ENCODE measurements around the gene ERCC6L2.

The ERCC6L2 gene

DNA sequence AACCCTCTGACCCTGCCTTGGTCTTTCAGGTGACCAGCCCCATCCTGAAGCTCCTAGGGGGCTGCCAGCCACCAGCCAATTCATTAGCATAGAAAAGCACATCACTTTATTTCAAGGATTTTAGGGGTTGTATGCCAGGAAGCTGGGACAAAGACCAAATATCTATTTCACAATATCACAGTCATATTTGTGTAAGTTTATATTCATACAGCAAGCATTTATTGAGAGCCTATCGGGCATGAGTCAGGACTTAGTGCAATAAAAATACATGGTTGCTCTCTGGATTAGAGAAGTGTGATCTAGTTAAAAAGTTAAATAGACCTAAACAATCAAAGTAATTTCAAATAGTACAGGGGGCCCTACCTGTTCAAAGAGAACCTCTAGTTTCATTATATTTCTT, 113.8 kb downstream of the ERCC6L2 start:
- no CpG with 5 or more reads among the region's 1 CpG for WGBS (ENCODE audit: insufficient coverage)
- POLR2A ChIA-PET: no interaction called here
- H3K27ac ChIP-seq (ENCODE audit: insufficient read depth in 1 of 2, low read depth in 1 of 2, low read length in 2 of 2, poor library complexity in 1 of 2, severe bottlenecking in 2 of 2): no peak overlapping the region

DNA sequence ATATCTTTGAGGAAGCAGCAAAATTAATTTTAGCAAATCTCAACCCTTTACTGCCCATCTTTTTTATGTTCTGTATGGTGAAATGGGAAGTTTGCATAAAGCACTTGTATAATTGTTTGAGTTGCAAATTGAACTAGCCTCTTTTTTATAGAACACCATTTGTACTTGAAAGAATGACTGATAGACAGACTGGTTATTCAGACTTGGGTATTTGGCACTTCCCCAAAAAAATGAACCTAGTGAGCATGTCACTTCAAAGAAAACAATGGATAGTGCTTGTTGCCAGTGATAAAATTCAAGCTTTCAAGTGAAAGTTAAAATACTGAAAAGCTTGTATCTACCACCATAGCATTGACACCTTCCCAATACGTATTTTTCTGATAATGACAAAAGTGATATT, 115.8 kb downstream of the ERCC6L2 start:
- H3K4me1 ChIP-seq (ENCODE audit: control extremely low read depth in 1 of 4, control insufficient read depth in 4 of 4, insufficient read depth in 4 of 4, low read length in 3 of 4): no peaks in the 10 kb centered on the region
- DNase-seq: no peak
- no peak overlapping the region for H3K27ac ChIP-seq (ENCODE audit: insufficient read depth in 1 of 2, low read depth in 1 of 2, low read length in 2 of 2, poor library complexity in 1 of 2, severe bottlenecking in 2 of 2)
- H3K27me3 ChIP-seq (replicated peaks in 2 of 5; ENCODE audit: control insufficient read depth in 4 of 5, insufficient read depth in 5 of 5, low read length in 4 of 5): no peaks in the 10 kb centered on the region
- POLR2A ChIA-PET: no interaction called here
- peaks cover 0 to 6% (median 0%) of the 10 kb centered on the region in 5 experiments for H3K9me3 ChIP-seq (ENCODE audit: control extremely low read depth in 1 of 5, control insufficient read depth in 4 of 5, insufficient read depth in 2 of 5, low read depth in 1 of 5, low read length in 4 of 5)
- H3K4me3 ChIP-seq (ENCODE audit: control insufficient read depth in 1 of 7, extremely low read depth in 1 of 7, insufficient read depth in 4 of 7, low read depth in 2 of 7, low read length in 6 of 7): no peak overlapping the region
- peaks cover 0 to 8% (median 3%) of the 10 kb centered on the region in 4 experiments for H3K36me3 ChIP-seq (ENCODE audit: control insufficient read depth in 4 of 4, insufficient read depth in 4 of 4, low read length in 3 of 4)
- no CpG with 5 or more reads among the region's 1 CpG for WGBS (ENCODE audit: insufficient coverage)
- CTCF ChIA-PET: no interaction called here

More for the DNA sequence above, 113.8 kb downstream of the ERCC6L2 start:
- no peaks in the 10 kb centered on the region for H3K4me1 ChIP-seq (ENCODE audit: control extremely low read depth in 1 of 4, control insufficient read depth in 4 of 4, insufficient read depth in 4 of 4, low read length in 3 of 4)
- no peak overlapping the region for H3K4me3 ChIP-seq (ENCODE audit: control insufficient read depth in 1 of 7, extremely low read depth in 1 of 7, insufficient read depth in 4 of 7, low read depth in 2 of 7, low read length in 6 of 7)
- DNase-seq: no peak
- CTCF ChIA-PET: no interaction called here
- H3K27me3 ChIP-seq (replicated peaks in 2 of 5; ENCODE audit: control insufficient read depth in 4 of 5, insufficient read depth in 5 of 5, low read length in 4 of 5): no peaks in the 10 kb centered on the region
- peaks cover 0 to 6% (median 0%) of the 10 kb centered on the region in 5 experiments for H3K9me3 ChIP-seq (ENCODE audit: control extremely low read depth in 1 of 5, control insufficient read depth in 4 of 5, insufficient read depth in 2 of 5, low read depth in 1 of 5, low read length in 4 of 5)
- H3K36me3 ChIP-seq (ENCODE audit: control insufficient read depth in 4 of 4, insufficient read depth in 4 of 4, low read length in 3 of 4): peaks cover 0 to 15% (median 8%) of the 10 kb centered on the region in 4 experiments

DNA sequence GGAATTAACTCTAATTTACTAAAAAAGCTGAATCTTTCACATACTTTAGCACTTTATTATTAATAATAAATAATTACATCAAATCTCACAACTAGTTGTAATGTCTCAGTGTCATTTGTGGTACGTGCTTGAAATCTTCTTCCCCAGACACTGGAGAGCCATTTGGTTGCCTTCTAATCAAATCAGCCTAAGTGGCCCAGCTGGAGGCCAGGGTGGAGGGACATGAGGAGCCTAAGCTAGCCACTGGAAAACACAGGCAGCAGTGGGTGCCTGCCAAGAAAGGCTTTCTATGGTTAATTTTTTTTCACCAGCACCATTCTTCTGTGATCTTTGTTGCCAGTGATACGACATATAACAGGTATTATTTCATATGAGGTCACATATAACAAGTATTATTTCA, 117.0 kb downstream of the ERCC6L2 start:
- Histone ChIP-seq H3K27me3 (replicated peaks in 2 of 5; ENCODE audit: control insufficient read depth in 4 of 5, insufficient read depth in 5 of 5, low read length in 4 of 5) (no peaks in the 10 kb centered on the region), H3K27ac (ENCODE audit: insufficient read depth in 1 of 2, low read depth in 1 of 2, low read length in 2 of 2, poor library complexity in 1 of 2, severe bottlenecking in 2 of 2) (no peak overlapping the region), H3K36me3 (ENCODE audit: control insufficient read depth in 4 of 4, insufficient read depth in 4 of 4, low read length in 3 of 4) (peaks cover 0 to 7% (median 1%) of the 10 kb centered on the region in 4 experiments), H3K4me1 (ENCODE audit: control extremely low read depth in 1 of 4, control insufficient read depth in 4 of 4, insufficient read depth in 4 of 4, low read length in 3 of 4) (no peaks in the 10 kb centered on the region), H3K9me3 (ENCODE audit: control extremely low read depth in 1 of 5, control insufficient read depth in 4 of 5, insufficient read depth in 2 of 5, low read depth in 1 of 5, low read length in 4 of 5) (peaks cover 0 to 4% (median 0%) of the 10 kb centered on the region in 5 experiments), H3K4me3 (ENCODE audit: control insufficient read depth in 1 of 7, extremely low read depth in 1 of 7, insufficient read depth in 4 of 7, low read depth in 2 of 7, low read length in 6 of 7) (no peak overlapping the region)
- ChIA-PET CTCF (no interaction called here), POLR2A (no interaction called here)
- DNase-seq: no peak
- WGBS (ENCODE audit: insufficient coverage): no CpG with 5 or more reads among the region's 2 CpGs

DNA sequence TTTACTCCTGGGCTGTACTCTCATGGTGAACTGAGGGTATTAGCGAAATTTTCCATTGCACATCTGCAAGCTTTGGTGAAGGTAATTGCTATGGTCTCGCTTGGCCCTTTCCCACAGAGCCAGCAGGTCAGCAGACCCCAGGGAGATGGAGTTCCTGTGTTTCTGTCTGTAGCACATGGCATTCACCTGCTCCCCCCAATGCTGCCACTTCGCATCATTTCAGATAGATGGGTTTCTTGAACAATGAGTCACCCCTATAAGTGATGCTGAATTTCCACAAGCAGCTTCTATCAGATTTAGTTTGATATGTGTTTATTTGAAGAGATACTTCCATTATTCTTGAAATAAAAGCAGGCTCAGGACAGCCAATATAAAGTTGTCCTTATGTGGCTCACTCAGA, 117.8 kb downstream of the ERCC6L2 start:
- Histone ChIP-seq H3K27ac (ENCODE audit: insufficient read depth in 1 of 2, low read depth in 1 of 2, low read length in 2 of 2, poor library complexity in 1 of 2, severe bottlenecking in 2 of 2) (no peak overlapping the region), H3K4me3 (ENCODE audit: control insufficient read depth in 1 of 7, extremely low read depth in 1 of 7, insufficient read depth in 4 of 7, low read depth in 2 of 7, low read length in 6 of 7) (no peak overlapping the region), H3K9me3 (ENCODE audit: control extremely low read depth in 1 of 5, control insufficient read depth in 4 of 5, insufficient read depth in 2 of 5, low read depth in 1 of 5, low read length in 4 of 5) (no peaks in the 10 kb centered on the region), H3K36me3 (ENCODE audit: control insufficient read depth in 4 of 4, insufficient read depth in 4 of 4, low read length in 3 of 4) (peaks cover 0 to 4% (median 2%) of the 10 kb centered on the region in 4 experiments), H3K4me1 (ENCODE audit: control extremely low read depth in 1 of 4, control insufficient read depth in 4 of 4, insufficient read depth in 4 of 4, low read length in 3 of 4) (no peaks in the 10 kb centered on the region), H3K27me3 (replicated peaks in 2 of 5; ENCODE audit: control insufficient read depth in 4 of 5, insufficient read depth in 5 of 5, low read length in 4 of 5) (no peaks in the 10 kb centered on the region)
- DNase-seq: no peak
- 100% methylated on average over 3 of the region's 3 CpGs for WGBS (ENCODE audit: insufficient coverage)
- ChIA-PET POLR2A (interaction anchor here (0.7 kb wide), 1 partner anchor 30 kb away, joined by 3 read pairs; no protein-coding TSS in a partner anchor), CTCF (no interaction called here)

DNA sequence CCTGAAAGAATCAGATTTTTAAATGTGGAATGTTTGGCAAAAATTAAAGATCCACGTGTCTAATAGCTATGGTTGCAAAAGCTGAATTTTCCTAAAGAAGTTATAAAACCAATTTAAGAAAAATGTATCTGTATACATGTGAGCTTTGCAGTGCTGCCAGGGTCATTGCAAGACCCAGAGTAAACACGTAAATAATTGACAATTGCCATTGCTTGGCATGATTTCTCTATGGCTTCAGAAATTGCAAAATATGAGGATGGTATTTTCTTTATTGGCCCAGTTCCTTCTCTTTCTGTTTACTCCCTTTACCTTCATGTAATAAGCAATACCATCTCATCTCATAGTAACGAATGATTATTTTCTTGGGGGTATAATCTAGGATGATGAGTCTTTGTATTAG, 123.9 kb downstream of the ERCC6L2 start:
- WGBS (ENCODE audit: insufficient coverage): 100% methylated on average over 2 of the region's 3 CpGs
- POLR2A ChIA-PET: interaction anchor here (0.7 kb wide), 1 partner anchor 31 kb away, joined by 4 read pairs; no protein-coding TSS in a partner anchor

GRCh38 chr9:96004379-96004778, 128.9 kb downstream of the ERCC6L2 start:
- Histone ChIP-seq H3K36me3 (ENCODE audit: control insufficient read depth in 4 of 4, insufficient read depth in 4 of 4, low read length in 3 of 4) (peaks cover 12 to 36% (median 20%) of the 10 kb centered on the region in 4 experiments), H3K9me3 (ENCODE audit: control extremely low read depth in 1 of 5, control insufficient read depth in 4 of 5, insufficient read depth in 2 of 5, low read depth in 1 of 5, low read length in 4 of 5) (peaks cover 0 to 9% (median 0%) of the 10 kb centered on the region in 5 experiments), H3K4me3 (ENCODE audit: control insufficient read depth in 1 of 7, extremely low read depth in 1 of 7, insufficient read depth in 4 of 7, low read depth in 2 of 7, low read length in 6 of 7) (no peak overlapping the region), H3K27ac (ENCODE audit: insufficient read depth in 1 of 2, low read depth in 1 of 2, low read length in 2 of 2, poor library complexity in 1 of 2, severe bottlenecking in 2 of 2) (no peak overlapping the region), H3K4me1 (ENCODE audit: control extremely low read depth in 1 of 4, control insufficient read depth in 4 of 4, insufficient read depth in 4 of 4, low read length in 3 of 4) (peaks cover 0 to 5% (median 0%) of the 10 kb centered on the region in 4 experiments), H3K27me3 (replicated peaks in 2 of 5; ENCODE audit: control insufficient read depth in 4 of 5, insufficient read depth in 5 of 5, low read length in 4 of 5) (no peaks in the 10 kb centered on the region)
- WGBS (ENCODE audit: insufficient coverage): 100% methylated on average over 1 of the region's 2 CpGs
- DNase-seq: no peak
- ChIA-PET CTCF (no interaction called here), POLR2A (no interaction called here)

More for the DNA sequence above, 123.9 kb downstream of the ERCC6L2 start:
- Histone ChIP-seq H3K4me1 (ENCODE audit: control extremely low read depth in 1 of 4, control insufficient read depth in 4 of 4, insufficient read depth in 4 of 4, low read length in 3 of 4) (no peaks in the 10 kb centered on the region), H3K27ac (ENCODE audit: insufficient read depth in 1 of 2, low read depth in 1 of 2, low read length in 2 of 2, poor library complexity in 1 of 2, severe bottlenecking in 2 of 2) (no peak overlapping the region), H3K36me3 (ENCODE audit: control insufficient read depth in 4 of 4, insufficient read depth in 4 of 4, low read length in 3 of 4) (peaks cover 0 to 5% (median 3%) of the 10 kb centered on the region in 4 experiments), H3K9me3 (ENCODE audit: control extremely low read depth in 1 of 5, control insufficient read depth in 4 of 5, insufficient read depth in 2 of 5, low read depth in 1 of 5, low read length in 4 of 5) (peaks cover 0 to 9% (median 0%) of the 10 kb centered on the region in 5 experiments), H3K27me3 (replicated peaks in 2 of 5; ENCODE audit: control insufficient read depth in 4 of 5, insufficient read depth in 5 of 5, low read length in 4 of 5) (no peaks in the 10 kb centered on the region), H3K4me3 (ENCODE audit: control insufficient read depth in 1 of 7, extremely low read depth in 1 of 7, insufficient read depth in 4 of 7, low read depth in 2 of 7, low read length in 6 of 7) (no peak overlapping the region)
- CTCF ChIA-PET: interaction anchor here (1.1 kb wide), 1 partner anchor 17 kb away, joined by 3 read pairs; no protein-coding TSS in a partner anchor
- no peak for DNase-seq

- ChIA-PET POLR2A (no interaction called here), CTCF (no interaction called here)
- peaks cover 13 to 47% (median 24%) of the 10 kb centered on the region in 4 experiments for H3K36me3 ChIP-seq (ENCODE audit: control insufficient read depth in 4 of 4, insufficient read depth in 4 of 4, low read length in 3 of 4)
- peaks cover 0 to 9% (median 0%) of the 10 kb centered on the region in 5 experiments for H3K9me3 ChIP-seq (ENCODE audit: control extremely low read depth in 1 of 5, control insufficient read depth in 4 of 5, insufficient read depth in 2 of 5, low read depth in 1 of 5, low read length in 4 of 5)
- H3K4me3 ChIP-seq (ENCODE audit: control insufficient read depth in 1 of 7, extremely low read depth in 1 of 7, insufficient read depth in 4 of 7, low read depth in 2 of 7, low read length in 6 of 7): no peak overlapping the region
- H3K27me3 ChIP-seq (replicated peaks in 2 of 5; ENCODE audit: control insufficient read depth in 4 of 5, insufficient read depth in 5 of 5, low read length in 4 of 5): no peaks in the 10 kb centered on the region
- WGBS (ENCODE audit: insufficient coverage): over 99% methylated on average over 8 of the region's 9 CpGs
- no peak overlapping the region for H3K27ac ChIP-seq (ENCODE audit: insufficient read depth in 1 of 2, low read depth in 1 of 2, low read length in 2 of 2, poor library complexity in 1 of 2, severe bottlenecking in 2 of 2)
- peaks cover 0 to 9% (median 0%) of the 10 kb centered on the region in 4 experiments for H3K4me1 ChIP-seq (ENCODE audit: control extremely low read depth in 1 of 4, control insufficient read depth in 4 of 4, insufficient read depth in 4 of 4, low read length in 3 of 4)
- DNase-seq: no peak
Observed at GRCh38 chr9:96006296-96006879, 130.9 kb downstream of the ERCC6L2 start.

Data from common myeloid progenitor, CD34-positive (primary cell).